ENCODE results near the gene TGM5. TPM values are rescaled to one million over a fixed set of nuclear protein-coding genes. Genes with fewer than 3 reads are reported as not detected.

TGM5 gene
- total RNA-seq, 3 donors from 2014 or later, result not detected

- intact Hi-C loops (cut with DNase I, micrococcal nuclease), result no loop called here
- Histone ChIP-seq H3K4me1 (ENCODE audit: low read depth) (no peaks in the 10 kb centered on the region), H3K4me3 (no peak overlapping the region), H3K9me3 (no peaks in the 10 kb centered on the region), H3K36me3 (ENCODE audit: low read depth) (no peaks in the 10 kb centered on the region)
- ATAC-seq (no peak), DNase-seq (no peak)
- TF ChIP-seq, protein P1, sequence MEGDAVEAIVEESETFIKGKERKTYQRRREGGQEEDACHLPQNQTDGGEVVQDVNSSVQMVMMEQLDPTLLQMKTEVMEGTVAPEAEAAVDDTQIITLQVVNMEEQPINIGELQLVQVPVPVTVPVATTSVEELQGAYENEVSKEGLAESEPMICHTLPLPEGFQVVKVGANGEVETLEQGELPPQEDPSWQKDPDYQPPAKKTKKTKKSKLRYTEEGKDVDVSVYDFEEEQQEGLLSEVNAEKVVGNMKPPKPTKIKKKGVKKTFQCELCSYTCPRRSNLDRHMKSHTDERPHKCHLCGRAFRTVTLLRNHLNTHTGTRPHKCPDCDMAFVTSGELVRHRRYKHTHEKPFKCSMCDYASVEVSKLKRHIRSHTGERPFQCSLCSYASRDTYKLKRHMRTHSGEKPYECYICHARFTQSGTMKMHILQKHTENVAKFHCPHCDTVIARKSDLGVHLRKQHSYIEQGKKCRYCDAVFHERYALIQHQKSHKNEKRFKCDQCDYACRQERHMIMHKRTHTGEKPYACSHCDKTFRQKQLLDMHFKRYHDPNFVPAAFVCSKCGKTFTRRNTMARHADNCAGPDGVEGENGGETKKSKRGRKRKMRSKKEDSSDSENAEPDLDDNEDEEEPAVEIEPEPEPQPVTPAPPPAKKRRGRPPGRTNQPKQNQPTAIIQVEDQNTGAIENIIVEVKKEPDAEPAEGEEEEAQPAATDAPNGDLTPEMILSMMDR (IDR thresholded peaks at IDR 0.05), result no peak
Measured at GRCh38 chr15:43219929-43220928, 46.5 kb downstream of the TGM5 start.

DNA sequence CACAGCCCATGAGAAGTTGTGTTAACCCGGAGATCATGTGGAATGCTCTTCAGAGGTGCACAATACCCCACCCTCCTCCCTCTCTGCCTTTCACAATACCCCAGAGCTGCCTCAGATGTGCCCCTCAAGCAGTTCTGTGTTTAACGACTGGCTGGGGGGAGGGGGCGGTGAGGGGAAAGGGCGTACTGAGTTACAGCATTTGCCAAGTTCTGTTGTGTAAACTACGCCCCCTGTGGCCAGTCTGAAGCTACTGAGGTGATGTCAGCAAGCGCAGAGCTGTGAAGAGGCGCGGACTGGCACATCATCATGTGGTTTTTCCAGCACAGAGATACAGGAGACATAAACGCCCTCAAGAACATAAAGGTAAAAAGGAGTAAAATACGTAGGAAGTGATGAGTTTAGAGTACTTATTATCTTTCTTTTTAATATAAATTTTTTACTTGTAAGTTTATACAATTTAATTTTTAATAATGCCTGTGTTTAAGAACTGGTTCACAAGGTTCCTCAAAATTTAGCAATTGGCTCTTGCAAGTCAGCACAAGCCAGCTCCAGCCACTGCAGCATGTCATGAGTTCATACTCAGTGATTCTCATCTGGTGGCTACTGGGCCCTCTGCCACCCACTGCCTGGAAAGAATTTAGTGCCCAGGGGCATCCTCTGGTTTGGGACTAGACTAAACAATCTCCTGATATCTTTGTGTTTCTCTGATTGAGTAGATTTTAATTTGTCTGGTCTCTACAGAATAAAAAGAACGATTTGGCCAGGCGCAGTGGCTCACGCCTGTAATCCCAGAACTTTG, 47.6 kb downstream of the TGM5 start:
- H3K4me3 ChIP-seq, result no peak overlapping the region
- no peak for ATAC-seq
- DNase-seq, result no peak
- intact Hi-C loops (cut with DNase I, micrococcal nuclease), result no loop called here
- H3K4me1 ChIP-seq (ENCODE audit: low read depth), result no peaks in the 10 kb centered on the region
- no peaks in the 10 kb centered on the region for H3K36me3 ChIP-seq (ENCODE audit: low read depth)
- TF ChIP-seq, protein P1 (IDR thresholded peaks at IDR 0.05), result no peak
- H3K9me3 ChIP-seq, result no peaks in the 10 kb centered on the region

- TF ChIP-seq, protein P1 (IDR thresholded peaks at IDR 0.05), result no peak
- ATAC-seq, result no peak
- Histone ChIP-seq H3K4me3 (no peak overlapping the region), H3K36me3 (ENCODE audit: low read depth) (no peaks in the 10 kb centered on the region), H3K9me3 (no peaks in the 10 kb centered on the region), H3K4me1 (ENCODE audit: low read depth) (no peaks in the 10 kb centered on the region)
- intact Hi-C loops (cut with DNase I, micrococcal nuclease), result no loop called here
- no peak for DNase-seq
Measured at GRCh38 chr15:43215961-43216360, 50.8 kb downstream of the TGM5 start.

DNA sequence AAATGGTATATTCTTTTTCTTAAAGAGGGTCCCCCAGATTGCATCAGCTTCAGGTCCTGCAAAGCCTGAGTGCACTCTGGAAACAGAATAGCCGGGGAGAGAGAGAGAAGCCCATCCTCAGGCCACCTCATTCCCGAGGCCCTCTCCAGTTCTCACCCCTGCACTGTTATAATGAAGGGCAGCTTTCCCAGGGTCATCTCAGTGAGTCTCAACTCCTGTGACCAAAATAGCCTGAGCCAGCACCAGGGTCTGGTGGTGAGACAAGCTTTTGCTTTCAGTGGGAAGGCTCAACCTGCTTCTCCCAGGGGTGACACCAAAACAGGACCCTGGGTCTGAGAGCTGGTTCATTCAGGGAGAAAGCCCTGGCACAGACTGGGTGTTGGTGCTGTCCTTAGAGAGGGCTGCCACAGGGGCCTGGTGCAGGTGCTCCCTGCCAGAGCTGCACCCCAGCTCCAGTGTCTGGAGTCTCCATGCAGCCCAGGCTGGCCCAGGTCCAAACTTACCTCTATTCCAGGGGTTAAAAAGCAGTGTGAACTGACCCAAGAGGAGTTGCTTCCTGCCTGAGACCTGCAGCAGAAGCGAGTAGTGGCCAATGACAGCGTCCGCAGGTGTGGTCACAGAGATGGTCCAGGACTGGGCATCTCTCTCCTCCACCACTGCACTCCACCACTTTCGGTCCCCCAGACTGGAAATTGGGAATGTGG, 52.0 kb downstream of the TGM5 start:
- H3K4me3 ChIP-seq, result no peak overlapping the region
- ATAC-seq (no peak), DNase-seq (no peak)
- intact Hi-C loops (cut with DNase I, micrococcal nuclease), result no loop called here
- no peaks in the 10 kb centered on the region for H3K9me3 ChIP-seq
- no peaks in the 10 kb centered on the region for H3K4me1 ChIP-seq (ENCODE audit: low read depth)
- H3K36me3 ChIP-seq (ENCODE audit: low read depth), result no peaks in the 10 kb centered on the region
- TF ChIP-seq, protein P1 (IDR thresholded peaks at IDR 0.05), result no peak

- TF ChIP-seq, protein P1 (IDR thresholded peaks at IDR 0.05), result no peak
- intact Hi-C loops (cut with DNase I, micrococcal nuclease), result no loop called here
- Histone ChIP-seq H3K9me3 (no peaks in the 10 kb centered on the region), H3K4me1 (ENCODE audit: low read depth) (no peaks in the 10 kb centered on the region), H3K36me3 (ENCODE audit: low read depth) (no peaks in the 10 kb centered on the region), H3K4me3 (no peak overlapping the region)
- ATAC-seq (no peak), DNase-seq (no peak)
Measured at GRCh38 chr15:43214169-43214568, 52.6 kb downstream of the TGM5 start.

Measured in mucosa of descending colon (tissue), 3 donors.